Stomach (tissue), 4 donors: ENCODE results near the gene KCNIP2.

ENCODE experiments used
- POLR2A ChIP-seq, 4 donors: fragments of 450-650 bp; IDR thresholded peaks; one replicate each; pipeline ENCODE4 v1.6.1; 2016; ENCODE audit warnings: antibody characterized with exemption in 4 of 4, control low read depth in 2 of 4, mild to moderate bottlenecking in 1 of 4, moderate library complexity in 1 of 4
- POLR2AphosphoS5 ChIP-seq, 3 donors: sonication (generic); formaldehyde crosslinking; IDR thresholded peaks; one replicate each; pipeline ENCODE4 v1.6.1; 2016; ENCODE audit warnings: antibody characterized with exemption in 3 of 3
- TF ChIP-seq, protein P1 (sequence below), 7 experiments: fragments of 450-650 bp in 4 of 7; fragments of 200-600 bp in 3 of 7; sonication (generic) in 3 of 7; IDR thresholded peaks; one replicate each; pipeline ENCODE4 v1.5.1; 2016 to 2019; ENCODE audit warnings: antibody characterized with exemption in 7 of 7, control low read depth in 2 of 7, mild to moderate bottlenecking in 1 of 7

DNA sequence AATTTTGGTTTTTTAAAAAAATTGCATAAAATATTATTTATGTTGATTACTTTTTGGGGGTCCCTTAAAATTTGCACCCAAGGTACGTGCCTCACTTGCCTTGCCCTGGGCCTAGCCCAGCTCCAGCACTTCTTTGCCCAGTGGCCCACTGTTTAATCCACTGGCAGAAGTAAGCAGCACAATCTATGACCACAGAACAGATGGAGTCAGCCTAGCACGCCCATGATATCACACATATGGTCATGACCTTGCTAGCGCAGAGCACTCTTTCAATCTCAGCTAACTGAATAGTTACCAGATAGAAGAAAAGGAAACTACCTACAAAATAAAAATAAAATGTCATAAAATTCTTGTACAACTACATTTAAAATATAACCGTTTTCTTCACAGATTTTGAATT lies 31.0 kb downstream of the KCNIP2 start:
- TF ChIP-seq, protein P1, sequence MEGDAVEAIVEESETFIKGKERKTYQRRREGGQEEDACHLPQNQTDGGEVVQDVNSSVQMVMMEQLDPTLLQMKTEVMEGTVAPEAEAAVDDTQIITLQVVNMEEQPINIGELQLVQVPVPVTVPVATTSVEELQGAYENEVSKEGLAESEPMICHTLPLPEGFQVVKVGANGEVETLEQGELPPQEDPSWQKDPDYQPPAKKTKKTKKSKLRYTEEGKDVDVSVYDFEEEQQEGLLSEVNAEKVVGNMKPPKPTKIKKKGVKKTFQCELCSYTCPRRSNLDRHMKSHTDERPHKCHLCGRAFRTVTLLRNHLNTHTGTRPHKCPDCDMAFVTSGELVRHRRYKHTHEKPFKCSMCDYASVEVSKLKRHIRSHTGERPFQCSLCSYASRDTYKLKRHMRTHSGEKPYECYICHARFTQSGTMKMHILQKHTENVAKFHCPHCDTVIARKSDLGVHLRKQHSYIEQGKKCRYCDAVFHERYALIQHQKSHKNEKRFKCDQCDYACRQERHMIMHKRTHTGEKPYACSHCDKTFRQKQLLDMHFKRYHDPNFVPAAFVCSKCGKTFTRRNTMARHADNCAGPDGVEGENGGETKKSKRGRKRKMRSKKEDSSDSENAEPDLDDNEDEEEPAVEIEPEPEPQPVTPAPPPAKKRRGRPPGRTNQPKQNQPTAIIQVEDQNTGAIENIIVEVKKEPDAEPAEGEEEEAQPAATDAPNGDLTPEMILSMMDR (IDR thresholded peaks at IDR 0.05) = no peak
- TF ChIP-seq POLR2A (IDR thresholded peaks at IDR 0.05) (no peak), POLR2AphosphoS5 (IDR thresholded peaks at IDR 0.05) (no peak)
